ENCODE data around the gene PTPRN2.

The PTPRN2 gene

GRCh38 chr7:158013085-158013668 is 574.4 kb downstream of the PTPRN2 start:
- Mint-ChIP-seq H3K4me3 (no peak overlapping the region), H3K27me3 (no peaks in the 10 kb centered on the region), H3K27ac (no peak overlapping the region), H3K9me3 (no peaks in the 10 kb centered on the region), H3K36me3 (no peaks in the 10 kb centered on the region), H3K4me1 (peaks cover 2% of the 10 kb centered on the region)
- CTCF ChIA-PET, result no interaction called here
- DNase-seq, result no peak

- no peak overlapping the region for H3K4me3 Mint-ChIP-seq
Measured at GRCh38 chr7:158011941-158012340, 575.7 kb downstream of the PTPRN2 start.

DNA sequence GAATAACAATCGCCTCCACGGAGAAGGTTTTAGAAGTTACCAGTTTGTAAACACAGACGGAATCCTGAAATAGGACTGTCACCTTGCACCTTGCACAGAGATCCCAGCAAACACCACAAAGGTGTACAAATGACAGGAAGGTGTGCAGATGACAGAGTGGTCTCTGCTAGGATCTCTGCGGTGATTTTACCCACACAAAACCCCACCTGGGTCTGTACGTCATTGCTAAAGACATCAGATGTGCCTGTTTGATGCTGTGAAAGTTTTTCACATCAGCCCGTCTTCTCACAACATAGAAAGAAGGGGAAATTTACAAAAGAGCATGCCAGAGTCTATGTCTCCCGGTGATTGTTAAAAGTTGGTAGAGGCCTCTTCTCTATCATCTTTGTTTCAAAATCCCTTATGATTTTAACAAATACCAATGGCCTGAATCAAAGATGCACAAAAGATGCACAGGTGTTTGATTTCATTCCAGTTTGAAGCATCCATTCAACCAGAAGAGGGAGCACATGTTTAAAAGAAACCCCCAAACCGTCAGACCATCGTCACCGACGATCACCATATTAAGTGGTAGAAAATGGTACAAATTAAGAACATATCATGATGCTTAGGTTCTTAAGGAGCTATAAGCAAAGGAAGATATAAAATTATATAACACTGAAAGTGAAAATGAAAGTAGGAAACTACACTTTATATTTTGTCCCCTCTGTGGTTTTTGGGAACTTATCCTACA is 576.5 kb downstream of the PTPRN2 start:
- CTCF ChIA-PET, result no interaction called here
- Mint-ChIP-seq H3K9me3 (no peaks in the 10 kb centered on the region), H3K4me3 (no peak overlapping the region), H3K27me3 (no peaks in the 10 kb centered on the region), H3K36me3 (no peaks in the 10 kb centered on the region), H3K4me1 (peaks cover 2% of the 10 kb centered on the region), H3K27ac (no peak overlapping the region)
- DNase-seq, result no peak

More at GRCh38 chr7:158011941-158012340, 575.7 kb downstream of the PTPRN2 start:
- H3K4me1 Mint-ChIP-seq, result peaks cover 2% of the 10 kb centered on the region
- H3K9me3 Mint-ChIP-seq, result no peaks in the 10 kb centered on the region
- CTCF ChIA-PET, result no interaction called here
- no peaks in the 10 kb centered on the region for H3K27me3 Mint-ChIP-seq
- DNase-seq, result no peak
- no peak overlapping the region for H3K27ac Mint-ChIP-seq
- H3K36me3 Mint-ChIP-seq, result no peaks in the 10 kb centered on the region

- Mint-ChIP-seq H3K27me3 (no peaks in the 10 kb centered on the region), H3K4me1 (peaks cover 2% of the 10 kb centered on the region), H3K36me3 (no peaks in the 10 kb centered on the region), H3K4me3 (no peak overlapping the region), H3K27ac (no peak overlapping the region), H3K9me3 (no peaks in the 10 kb centered on the region)
- DNase-seq, result no peak
- CTCF ChIA-PET, result no interaction called here
Measured at GRCh38 chr7:158009886-158010285, 577.7 kb downstream of the PTPRN2 start.

DNA sequence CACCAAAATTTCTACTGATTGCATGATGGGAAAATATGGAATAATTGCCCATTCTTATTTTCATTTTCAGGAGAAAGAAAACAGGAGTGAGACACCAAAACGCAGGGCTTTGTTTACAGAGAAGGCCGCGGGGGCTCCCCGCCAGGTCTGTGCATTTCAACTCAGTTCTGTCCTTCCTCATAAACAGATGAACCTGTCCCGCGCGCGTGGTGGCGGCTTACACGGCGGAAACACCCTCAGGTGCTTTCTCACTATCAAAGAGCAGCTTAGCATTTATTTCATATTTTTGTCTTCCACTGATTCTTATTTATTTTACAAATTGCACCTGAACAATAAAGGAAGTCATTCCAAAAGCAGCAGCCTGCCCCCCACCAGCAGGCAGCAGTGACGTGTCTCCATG is 579.4 kb downstream of the PTPRN2 start:
- no peak overlapping the region for H3K4me3 Mint-ChIP-seq
- peaks cover 2% of the 10 kb centered on the region for H3K4me1 Mint-ChIP-seq
- H3K27me3 Mint-ChIP-seq, result no peaks in the 10 kb centered on the region
- no peak overlapping the region for H3K27ac Mint-ChIP-seq
- CTCF ChIA-PET, result no interaction called here
- no peaks in the 10 kb centered on the region for H3K9me3 Mint-ChIP-seq
- H3K36me3 Mint-ChIP-seq, result no peaks in the 10 kb centered on the region
- no peak for DNase-seq

DNA sequence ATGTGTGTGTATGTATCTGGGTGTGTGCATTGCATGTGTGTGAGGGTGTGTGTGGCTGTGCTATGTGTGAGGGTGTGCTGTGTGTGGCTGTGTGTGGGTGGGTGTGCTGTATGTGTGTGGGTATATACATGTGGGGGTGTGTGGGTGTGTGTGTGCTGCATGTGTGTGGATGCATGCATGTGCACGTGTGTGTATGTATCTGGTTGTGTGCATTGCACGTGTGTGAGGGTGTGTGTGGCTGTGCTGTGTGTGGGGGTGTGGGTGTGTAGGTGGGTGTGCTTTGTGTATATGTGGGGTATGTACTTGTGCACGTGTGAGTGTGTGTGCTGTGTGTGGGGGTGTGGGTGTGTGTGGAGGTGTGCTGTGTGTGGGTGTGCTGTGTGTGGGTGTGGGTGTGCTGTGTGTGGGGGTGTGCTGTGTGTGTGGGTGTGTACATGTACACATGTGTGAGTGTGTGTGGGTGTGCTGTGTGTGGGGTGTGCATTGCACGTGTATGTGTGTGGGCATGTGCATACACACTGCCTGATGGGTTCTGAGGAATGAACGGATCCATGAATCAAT is 579.8 kb downstream of the PTPRN2 start:
- CTCF ChIA-PET, result no interaction called here
- Mint-ChIP-seq H3K9me3 (no peaks in the 10 kb centered on the region), H3K36me3 (no peaks in the 10 kb centered on the region), H3K4me1 (peaks cover 2% of the 10 kb centered on the region), H3K27ac (no peak overlapping the region), H3K4me3 (no peak overlapping the region), H3K27me3 (no peaks in the 10 kb centered on the region)
- no peak for DNase-seq

- CTCF ChIA-PET, result no interaction called here
- Mint-ChIP-seq H3K9me3 (no peaks in the 10 kb centered on the region), H3K36me3 (no peaks in the 10 kb centered on the region), H3K27ac (no peak overlapping the region), H3K4me3 (no peak overlapping the region), H3K27me3 (no peaks in the 10 kb centered on the region), H3K4me1 (peaks cover 2% of the 10 kb centered on the region)
- no peak for DNase-seq
Measured at GRCh38 chr7:158006841-158007696, 580.6 kb downstream of the PTPRN2 start.

GRCh38 chr7:158005531-158005930 is 582.1 kb downstream of the PTPRN2 start:
- CTCF ChIA-PET, result no interaction called here
- no peaks in the 10 kb centered on the region for H3K36me3 Mint-ChIP-seq
- no peaks in the 10 kb centered on the region for H3K9me3 Mint-ChIP-seq
- no peaks in the 10 kb centered on the region for H3K27me3 Mint-ChIP-seq
- no peak for DNase-seq
- H3K4me3 Mint-ChIP-seq, result no peak overlapping the region
- H3K4me1 Mint-ChIP-seq, result no peaks in the 10 kb centered on the region
- no peak overlapping the region for H3K27ac Mint-ChIP-seq

DNA sequence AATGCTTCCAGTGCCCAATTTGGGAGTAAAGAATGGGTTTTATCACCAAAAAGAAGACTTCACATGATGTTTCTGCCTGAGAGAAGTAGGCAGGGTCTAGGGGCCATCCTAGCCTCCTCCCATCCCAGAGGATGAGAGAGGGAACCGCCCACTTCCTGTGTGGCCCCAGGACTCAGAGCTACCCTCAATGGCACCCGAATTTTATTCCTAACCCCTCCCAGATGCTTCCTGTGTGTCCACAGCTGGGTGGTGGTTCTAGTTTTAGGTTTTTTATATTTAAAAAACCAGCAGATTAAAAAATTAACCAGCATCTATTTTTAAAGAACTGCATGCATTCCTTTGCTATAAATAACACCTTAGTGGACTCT is 583.5 kb downstream of the PTPRN2 start:
- CTCF ChIA-PET, result no interaction called here
- no peaks in the 10 kb centered on the region for H3K9me3 Mint-ChIP-seq
- DNase-seq, result no peak
- H3K4me1 Mint-ChIP-seq, result no peaks in the 10 kb centered on the region
- H3K27me3 Mint-ChIP-seq, result no peaks in the 10 kb centered on the region
- no peak overlapping the region for H3K4me3 Mint-ChIP-seq
- no peaks in the 10 kb centered on the region for H3K36me3 Mint-ChIP-seq
- no peak overlapping the region for H3K27ac Mint-ChIP-seq

- Mint-ChIP-seq H3K4me1 (no peaks in the 10 kb centered on the region), H3K27me3 (no peaks in the 10 kb centered on the region), H3K9me3 (no peaks in the 10 kb centered on the region), H3K4me3 (no peak overlapping the region), H3K27ac (no peak overlapping the region), H3K36me3 (no peaks in the 10 kb centered on the region)
- CTCF ChIA-PET, result no interaction called here
- DNase-seq, result no peak
Measured at GRCh38 chr7:158003441-158004122, 584.0 kb downstream of the PTPRN2 start.

GRCh38 chr7:158002486-158003080 is 585.0 kb downstream of the PTPRN2 start:
- no peak for DNase-seq
- CTCF ChIA-PET, result no interaction called here
- Mint-ChIP-seq H3K27ac (no peak overlapping the region), H3K9me3 (no peaks in the 10 kb centered on the region), H3K4me1 (no peaks in the 10 kb centered on the region), H3K4me3 (no peak overlapping the region), H3K36me3 (no peaks in the 10 kb centered on the region), H3K27me3 (no peaks in the 10 kb centered on the region)

- no peak for DNase-seq
Measured at GRCh38 chr7:158001621-158002320, 585.9 kb downstream of the PTPRN2 start.

DNA sequence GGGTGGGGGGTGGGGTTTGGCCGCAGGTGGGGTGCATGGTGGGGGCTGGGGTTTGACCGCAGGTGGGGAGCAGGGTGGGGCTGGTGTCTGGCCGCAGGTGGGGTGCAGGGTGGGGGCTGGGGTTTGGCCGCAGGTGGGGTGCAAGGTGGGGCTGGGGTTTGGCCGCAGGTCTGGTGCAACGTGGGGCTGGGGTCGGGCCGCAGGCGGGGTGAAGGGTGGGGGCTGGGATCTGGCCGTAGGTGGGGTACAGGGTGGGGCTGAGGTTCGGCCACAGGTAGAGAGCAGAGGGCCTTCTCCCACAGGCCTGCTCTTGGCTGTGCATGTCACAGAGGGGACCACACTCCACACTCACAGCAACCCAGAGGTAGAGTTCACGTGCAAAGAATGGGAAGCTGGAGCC is 586.6 kb downstream of the PTPRN2 start:
- no peak for DNase-seq
- no peak overlapping the region for H3K4me3 Mint-ChIP-seq
- no peaks in the 10 kb centered on the region for H3K36me3 Mint-ChIP-seq
- H3K27me3 Mint-ChIP-seq, result no peaks in the 10 kb centered on the region
- H3K4me1 Mint-ChIP-seq, result no peaks in the 10 kb centered on the region
- H3K27ac Mint-ChIP-seq, result no peak overlapping the region
- CTCF ChIA-PET, result no interaction called here
- no peaks in the 10 kb centered on the region for H3K9me3 Mint-ChIP-seq

More at GRCh38 chr7:158001621-158002320, 585.9 kb downstream of the PTPRN2 start:
- Mint-ChIP-seq H3K27me3 (no peaks in the 10 kb centered on the region), H3K36me3 (no peaks in the 10 kb centered on the region), H3K27ac (no peak overlapping the region), H3K4me1 (no peaks in the 10 kb centered on the region), H3K9me3 (no peaks in the 10 kb centered on the region), H3K4me3 (no peak overlapping the region)
- CTCF ChIA-PET, result no interaction called here

Data from activated naive CD4-positive, alpha-beta T cell treated with anti-CD3 and anti-CD28 coated beads, Interleukin-2, amount 10 ng/mL, durations not matched to agents 7 days and 5 days (primary cell).